Measurements from ENCODE around the gene LSR. TPM values are rescaled to one million over a fixed set of nuclear protein-coding genes. Genes with fewer than 3 reads are reported as not detected.

LSR gene
- polyA plus RNA-seq, 1 donor (not counting 4 experiments of a cell fraction or from before 2014, with no cell fraction given) = 51.3 TPM

GRCh38 chr19:35272954-35273649 lies 24.3 kb downstream of the LSR start:
- dilution Hi-C loops (cut with MboI; ENCODE audit: extremely low pct_ligation_motif_present, low sequenced_read_pairs) = no loop called here
- H3K36me3 ChIP-seq (ENCODE audit: control insufficient read depth in 2 of 2, extremely low read depth in 1 of 2, insufficient read depth in 2 of 2, low read length in 2 of 2) = peaks cover 26 to 32% of the 10 kb centered on the region in 2 experiments

GRCh38 chr19:35273686-35274259 lies 25.0 kb downstream of the LSR start:
- Histone ChIP-seq H3K4me2 (ENCODE audit: control insufficient read depth, extremely low read depth, insufficient read depth, low read depth, low read length) (no peak overlapping the region), H3K4me1 (ENCODE audit: control insufficient read depth, extremely low read depth, insufficient read depth, low read length) (no peaks in the 10 kb centered on the region), H3K9me3 (ENCODE audit: control insufficient read depth, low read depth, low read length) (no peaks in the 10 kb centered on the region), H3K9me1 (ENCODE audit: control insufficient read depth, extremely low read depth, insufficient read depth, low read length) (no peaks in the 10 kb centered on the region), H2AFZ (ENCODE audit: control insufficient read depth, low read length) (no peak overlapping the region), H3K9ac (ENCODE audit: control insufficient read depth, extremely low read depth, insufficient read depth, low read length) (no peak overlapping the region), H3K79me2 (ENCODE audit: control insufficient read depth, insufficient read depth, low read length) (peaks cover 3% of the 10 kb centered on the region), H3K27me3 (ENCODE audit: control insufficient read depth, extremely low read depth, insufficient read depth, low read length) (no peaks in the 10 kb centered on the region), H3K27ac (ENCODE audit: control insufficient read depth, insufficient read depth, low read length) (no peak overlapping the region), H3K4me3 (ENCODE audit: control insufficient read depth in 2 of 3, extremely low read depth in 1 of 3, insufficient read depth in 2 of 3, low read depth in 1 of 3, low read length in 3 of 3) (no peak overlapping the region), H3K36me3 (ENCODE audit: control insufficient read depth in 2 of 2, extremely low read depth in 1 of 2, insufficient read depth in 2 of 2, low read length in 2 of 2) (peaks cover 26 to 32% of the 10 kb centered on the region in 2 experiments), H4K20me1 (ENCODE audit: control insufficient read depth, extremely low read depth, insufficient read depth, low read length) (no peaks in the 10 kb centered on the region)
- dilution Hi-C loops (cut with MboI; ENCODE audit: extremely low pct_ligation_motif_present, low sequenced_read_pairs) = no loop called here
- TF ChIP-seq CTCF (optimal IDR thresholded peaks at IDR 0.05 in 1 of 3, IDR thresholded peaks at IDR 0.05 in 1 of 3, conservative IDR thresholded peaks at IDR 0.05 in 1 of 3; ENCODE audit: extremely low read depth in 1 of 3, insufficient read depth in 2 of 3, low read length in 3 of 3) = no peak
- TF ChIP-seq EZH2 (IDR thresholded peaks at IDR 0.05; ENCODE audit: low read length) = no peak
- DNase-seq (ENCODE audit: low read depth, low spot score) (no peak), FAIRE-seq (no peak)

More at GRCh38 chr19:35272954-35273649, 24.3 kb downstream of the LSR start:
- peaks cover 3% of the 10 kb centered on the region for H3K79me2 ChIP-seq (ENCODE audit: control insufficient read depth, insufficient read depth, low read length)
- TF ChIP-seq CTCF (optimal IDR thresholded peaks at IDR 0.05 in 1 of 3, IDR thresholded peaks at IDR 0.05 in 1 of 3, conservative IDR thresholded peaks at IDR 0.05 in 1 of 3; ENCODE audit: extremely low read depth in 1 of 3, insufficient read depth in 2 of 3, low read length in 3 of 3) (no peak), EZH2 (IDR thresholded peaks at IDR 0.05; ENCODE audit: low read length) (no peak)
- H3K9me3 ChIP-seq (ENCODE audit: control insufficient read depth, low read depth, low read length) = no peaks in the 10 kb centered on the region
- no peak overlapping the region for H3K27ac ChIP-seq (ENCODE audit: control insufficient read depth, insufficient read depth, low read length)
- H3K9ac ChIP-seq (ENCODE audit: control insufficient read depth, extremely low read depth, insufficient read depth, low read length) = no peak overlapping the region
- no peaks in the 10 kb centered on the region for H4K20me1 ChIP-seq (ENCODE audit: control insufficient read depth, extremely low read depth, insufficient read depth, low read length)
- no peaks in the 10 kb centered on the region for H3K9me1 ChIP-seq (ENCODE audit: control insufficient read depth, extremely low read depth, insufficient read depth, low read length)
- DNase-seq (ENCODE audit: low read depth, low spot score) (no peak), FAIRE-seq (no peak)
- no peaks in the 10 kb centered on the region for H3K4me1 ChIP-seq (ENCODE audit: control insufficient read depth, extremely low read depth, insufficient read depth, low read length)
- no peak overlapping the region for H2AFZ ChIP-seq (ENCODE audit: control insufficient read depth, low read length)
- no peaks in the 10 kb centered on the region for H3K27me3 ChIP-seq (ENCODE audit: control insufficient read depth, extremely low read depth, insufficient read depth, low read length)
- H3K4me2 ChIP-seq (ENCODE audit: control insufficient read depth, extremely low read depth, insufficient read depth, low read depth, low read length) = no peak overlapping the region
- no peak overlapping the region for H3K4me3 ChIP-seq (ENCODE audit: control insufficient read depth in 2 of 3, extremely low read depth in 1 of 3, insufficient read depth in 2 of 3, low read depth in 1 of 3, low read length in 3 of 3)
